ENCODE data around the gene SLC35B2.

SLC35B2 gene

GRCh38 chr6:44284121-44284520 is 26.8 kb upstream of the SLC35B2 start:
- peaks cover 30% of the 10 kb centered on the region for H3K27me3 ChIP-seq (ENCODE audit: control insufficient read depth, insufficient read depth, low read length)
- no peak overlapping the region for H3K9ac ChIP-seq (ENCODE audit: low read length)
- no peak overlapping the region for H3K27ac ChIP-seq (ENCODE audit: low read length)
- no peak overlapping the region for H3K4me3 ChIP-seq (ENCODE audit: low read length)
- H3K36me3 ChIP-seq (ENCODE audit: control insufficient read depth, low read depth, low read length), result no peaks in the 10 kb centered on the region
- H3K9me3 ChIP-seq (ENCODE audit: control insufficient read depth, low read depth, low read length), result no peaks in the 10 kb centered on the region
- no peaks in the 10 kb centered on the region for H3K4me1 ChIP-seq (ENCODE audit: control insufficient read depth, low read depth, low read length)

DNA sequence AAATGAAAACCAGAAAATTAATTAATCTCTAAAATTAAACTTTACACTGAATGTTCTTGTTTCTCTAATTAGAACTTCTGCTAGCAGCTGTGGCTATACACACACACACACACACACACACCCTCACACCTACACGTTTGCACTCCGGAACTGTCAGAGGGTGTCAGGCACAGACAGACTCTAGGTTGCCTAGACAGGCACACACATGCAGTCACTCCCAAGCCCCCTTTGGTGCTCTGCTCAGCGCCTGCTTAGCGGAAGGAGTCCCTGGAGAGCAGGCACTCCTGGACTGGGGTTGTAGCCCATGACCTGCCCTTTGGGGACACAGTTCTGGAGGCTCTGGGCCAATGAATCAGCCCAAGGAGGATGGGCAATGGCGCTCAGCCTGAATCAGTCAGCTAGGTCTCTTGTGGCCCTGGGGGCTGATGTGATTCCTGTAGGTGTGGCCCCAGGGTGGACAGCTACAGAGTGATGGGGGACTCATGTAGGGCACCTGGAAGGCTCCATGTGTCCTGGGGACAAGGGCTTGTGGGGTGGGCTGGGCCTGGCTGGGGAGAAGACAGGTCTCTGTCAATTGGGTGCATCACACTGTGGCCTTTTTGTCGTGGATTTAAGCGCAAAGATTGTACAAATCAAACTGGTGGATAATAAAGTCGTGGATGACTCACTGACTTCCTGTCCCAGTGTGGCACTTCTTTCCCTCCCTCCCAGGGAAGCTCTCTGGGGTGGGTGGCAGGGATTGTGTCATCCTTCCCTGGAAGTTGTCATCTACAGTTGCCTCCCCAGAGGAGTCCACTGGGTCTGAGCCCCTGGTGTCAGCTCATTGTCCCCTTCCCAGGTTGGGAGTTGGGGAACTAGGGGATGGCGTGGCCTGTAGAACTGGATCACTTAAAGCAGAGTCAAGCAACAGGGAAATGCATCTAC is 21.7 kb upstream of the SLC35B2 start:
- no peaks in the 10 kb centered on the region for H3K36me3 ChIP-seq (ENCODE audit: control insufficient read depth, low read depth, low read length)
- peaks cover 34% of the 10 kb centered on the region for H3K27me3 ChIP-seq (ENCODE audit: control insufficient read depth, insufficient read depth, low read length)

GRCh38 chr6:44278315-44278714 is 21.0 kb upstream of the SLC35B2 start:
- no peaks in the 10 kb centered on the region for H3K36me3 ChIP-seq (ENCODE audit: control insufficient read depth, low read depth, low read length)
- H3K4me1 ChIP-seq (ENCODE audit: control insufficient read depth, low read depth, low read length), result no peaks in the 10 kb centered on the region
- no peaks in the 10 kb centered on the region for H3K9me3 ChIP-seq (ENCODE audit: control insufficient read depth, low read depth, low read length)
- H3K4me3 ChIP-seq (ENCODE audit: low read length), result no peak overlapping the region
- peaks cover 27% of the 10 kb centered on the region for H3K27me3 ChIP-seq (ENCODE audit: control insufficient read depth, insufficient read depth, low read length)
- no peak overlapping the region for H3K9ac ChIP-seq (ENCODE audit: low read length)
- no peak overlapping the region for H3K27ac ChIP-seq (ENCODE audit: low read length)

More for the DNA sequence above, 21.7 kb upstream of the SLC35B2 start:
- Histone ChIP-seq H3K9me3 (ENCODE audit: control insufficient read depth, low read depth, low read length) (no peaks in the 10 kb centered on the region), H3K27ac (ENCODE audit: low read length) (no peak overlapping the region), H3K9ac (ENCODE audit: low read length) (no peak overlapping the region), H3K4me3 (ENCODE audit: low read length) (no peak overlapping the region), H3K4me1 (ENCODE audit: control insufficient read depth, low read depth, low read length) (no peaks in the 10 kb centered on the region)

GRCh38 chr6:44277763-44278162 is 20.4 kb upstream of the SLC35B2 start:
- Histone ChIP-seq H3K27me3 (ENCODE audit: control insufficient read depth, insufficient read depth, low read length) (peaks cover 26% of the 10 kb centered on the region), H3K9ac (ENCODE audit: low read length) (no peak overlapping the region), H3K36me3 (ENCODE audit: control insufficient read depth, low read depth, low read length) (no peaks in the 10 kb centered on the region), H3K4me3 (ENCODE audit: low read length) (no peak overlapping the region), H3K27ac (ENCODE audit: low read length) (no peak overlapping the region), H3K9me3 (ENCODE audit: control insufficient read depth, low read depth, low read length) (no peaks in the 10 kb centered on the region), H3K4me1 (ENCODE audit: control insufficient read depth, low read depth, low read length) (no peaks in the 10 kb centered on the region)

DNA sequence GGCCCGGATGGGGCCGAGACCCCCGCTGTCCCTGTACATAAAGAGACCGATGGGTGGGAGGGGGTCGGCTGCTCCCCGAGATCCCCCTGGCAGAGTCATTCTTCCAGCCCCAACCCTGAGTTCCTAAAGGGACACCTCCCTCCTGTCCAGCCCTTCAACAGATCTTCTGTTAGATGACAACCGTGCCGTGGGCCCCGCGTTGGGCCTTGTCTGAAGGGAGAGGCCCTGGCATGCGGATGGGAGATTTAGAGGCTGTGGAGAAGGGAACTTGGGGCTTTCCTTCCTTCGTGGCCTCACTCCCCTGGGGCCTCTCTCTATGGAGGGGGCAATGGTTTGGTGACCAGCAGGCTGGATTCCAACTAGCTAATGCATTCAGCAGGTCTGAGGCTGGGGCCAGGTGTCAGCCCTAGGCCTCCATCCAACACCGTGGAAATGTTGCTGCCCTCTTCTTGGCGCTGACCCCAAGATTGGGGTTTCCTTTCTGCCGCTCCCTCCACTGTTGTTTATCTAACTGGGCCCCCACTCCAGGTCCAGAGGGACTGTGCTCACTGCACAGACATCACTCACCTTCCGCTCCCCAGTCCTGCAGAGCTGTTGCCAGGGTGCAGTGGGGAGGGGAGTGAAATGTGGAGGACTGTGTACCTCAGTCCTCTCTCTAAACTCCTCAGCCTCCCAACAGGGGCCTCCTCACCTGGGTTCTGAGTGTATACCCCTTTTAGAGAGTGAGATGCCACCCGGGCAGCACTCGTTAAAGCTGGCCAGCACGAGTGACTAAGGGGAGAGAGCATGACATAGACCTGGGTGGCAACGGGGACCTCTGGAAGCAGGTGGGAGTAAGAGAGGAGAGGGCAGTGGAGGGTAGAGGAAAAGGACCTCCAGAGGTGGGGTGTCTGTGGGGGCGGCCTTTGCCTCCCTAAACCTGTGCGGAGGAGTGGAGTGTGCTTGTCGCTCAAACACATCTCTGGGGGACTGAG is 19.6 kb upstream of the SLC35B2 start:
- Histone ChIP-seq H3K27ac (ENCODE audit: low read length) (no peak overlapping the region), H3K9ac (ENCODE audit: low read length) (no peak overlapping the region), H3K4me1 (ENCODE audit: control insufficient read depth, low read depth, low read length) (no peaks in the 10 kb centered on the region), H3K4me3 (ENCODE audit: low read length) (no peak overlapping the region), H3K27me3 (ENCODE audit: control insufficient read depth, insufficient read depth, low read length) (peaks cover 26% of the 10 kb centered on the region), H3K36me3 (ENCODE audit: control insufficient read depth, low read depth, low read length) (no peaks in the 10 kb centered on the region), H3K9me3 (ENCODE audit: control insufficient read depth, low read depth, low read length) (no peaks in the 10 kb centered on the region)

GRCh38 chr6:44275749-44276648 is 18.7 kb upstream of the SLC35B2 start:
- no peak overlapping the region for H3K9ac ChIP-seq (ENCODE audit: low read length)
- no peak overlapping the region for H3K4me3 ChIP-seq (ENCODE audit: low read length)
- no peaks in the 10 kb centered on the region for H3K36me3 ChIP-seq (ENCODE audit: control insufficient read depth, low read depth, low read length)

DNA sequence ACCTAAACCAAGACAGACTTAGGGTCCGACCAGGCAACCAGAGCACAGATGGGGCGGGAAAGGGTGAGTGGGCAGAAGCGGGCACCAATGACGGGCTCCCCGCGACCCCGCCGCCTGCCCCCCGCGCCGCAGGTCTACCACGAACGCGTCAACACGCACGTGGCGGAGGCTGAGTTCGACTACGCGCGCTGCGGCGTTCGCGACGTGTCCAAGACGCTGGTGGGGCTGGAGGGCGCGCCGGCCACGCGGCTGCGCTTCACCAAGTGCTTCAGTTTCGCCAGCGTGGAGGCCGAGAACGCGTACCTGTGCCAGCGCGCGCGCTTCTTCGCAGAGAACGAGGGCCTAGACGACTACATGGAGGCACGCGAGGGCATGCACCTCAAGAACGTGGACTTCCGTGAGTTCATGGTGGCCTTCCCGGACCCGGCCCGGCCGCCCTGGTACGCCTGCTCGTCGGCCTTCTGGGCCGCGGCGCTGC is 18.0 kb upstream of the SLC35B2 start:
- no peak overlapping the region for H3K9ac ChIP-seq (ENCODE audit: low read length)
- H3K4me3 ChIP-seq (ENCODE audit: low read length), result no peak overlapping the region
- no peak overlapping the region for H3K27ac ChIP-seq (ENCODE audit: low read length)
- H3K36me3 ChIP-seq (ENCODE audit: control insufficient read depth, low read depth, low read length), result no peaks in the 10 kb centered on the region
- H3K27me3 ChIP-seq (ENCODE audit: control insufficient read depth, insufficient read depth, low read length), result peaks cover 26% of the 10 kb centered on the region
- no peaks in the 10 kb centered on the region for H3K9me3 ChIP-seq (ENCODE audit: control insufficient read depth, low read depth, low read length)
- peaks cover 5% of the 10 kb centered on the region for H3K4me1 ChIP-seq (ENCODE audit: control insufficient read depth, low read depth, low read length)

More at GRCh38 chr6:44275749-44276648, 18.7 kb upstream of the SLC35B2 start:
- H3K27me3 ChIP-seq (ENCODE audit: control insufficient read depth, insufficient read depth, low read length), result peaks cover 26% of the 10 kb centered on the region
- H3K9me3 ChIP-seq (ENCODE audit: control insufficient read depth, low read depth, low read length), result no peaks in the 10 kb centered on the region
- peaks cover 5% of the 10 kb centered on the region for H3K4me1 ChIP-seq (ENCODE audit: control insufficient read depth, low read depth, low read length)
- H3K27ac ChIP-seq (ENCODE audit: low read length), result no peak overlapping the region

- Histone ChIP-seq H3K36me3 (ENCODE audit: control insufficient read depth, low read depth, low read length) (no peaks in the 10 kb centered on the region), H3K4me1 (ENCODE audit: control insufficient read depth, low read depth, low read length) (peaks cover 17% of the 10 kb centered on the region), H3K4me3 (ENCODE audit: low read length) (no peak overlapping the region), H3K27ac (ENCODE audit: low read length) (no peak overlapping the region), H3K9me3 (ENCODE audit: control insufficient read depth, low read depth, low read length) (no peaks in the 10 kb centered on the region), H3K27me3 (ENCODE audit: control insufficient read depth, insufficient read depth, low read length) (peaks cover 39% of the 10 kb centered on the region), H3K9ac (ENCODE audit: low read length) (no peak overlapping the region)
Observed at GRCh38 chr6:44273617-44274016, 16.3 kb upstream of the SLC35B2 start.

GRCh38 chr6:44272999-44273566 is 15.8 kb upstream of the SLC35B2 start:
- Histone ChIP-seq H3K9me3 (ENCODE audit: control insufficient read depth, low read depth, low read length) (no peaks in the 10 kb centered on the region), H3K36me3 (ENCODE audit: control insufficient read depth, low read depth, low read length) (no peaks in the 10 kb centered on the region), H3K27me3 (ENCODE audit: control insufficient read depth, insufficient read depth, low read length) (peaks cover 39% of the 10 kb centered on the region), H3K27ac (ENCODE audit: low read length) (no peak overlapping the region), H3K4me1 (ENCODE audit: control insufficient read depth, low read depth, low read length) (peaks cover 22% of the 10 kb centered on the region), H3K4me3 (ENCODE audit: low read length) (no peak overlapping the region), H3K9ac (ENCODE audit: low read length) (no peak overlapping the region)

DNA sequence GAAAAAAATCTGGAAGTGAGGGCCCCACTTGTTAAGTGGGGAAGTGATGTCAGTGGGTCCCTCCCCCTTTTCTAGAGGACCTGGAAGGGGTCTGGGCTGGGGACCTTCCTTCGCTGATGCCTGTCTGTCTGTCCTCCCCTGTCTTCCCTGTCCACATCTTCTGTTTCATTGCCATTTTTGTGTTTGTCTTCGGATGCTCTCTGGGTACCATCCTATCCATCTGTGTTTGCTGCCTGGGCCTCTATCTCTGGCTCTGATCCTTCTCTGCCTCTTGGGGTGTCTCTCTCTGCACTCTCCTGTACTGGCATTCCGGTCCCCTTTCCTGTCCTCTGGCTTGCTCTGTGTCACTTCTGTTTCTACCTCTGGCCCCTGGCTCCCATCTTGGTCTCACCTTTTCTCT is 15.2 kb upstream of the SLC35B2 start:
- Histone ChIP-seq H3K4me3 (ENCODE audit: low read length) (no peak overlapping the region), H3K9me3 (ENCODE audit: control insufficient read depth, low read depth, low read length) (no peaks in the 10 kb centered on the region), H3K9ac (ENCODE audit: low read length) (no peak overlapping the region), H3K27ac (ENCODE audit: low read length) (no peak overlapping the region), H3K36me3 (ENCODE audit: control insufficient read depth, low read depth, low read length) (no peaks in the 10 kb centered on the region), H3K4me1 (ENCODE audit: control insufficient read depth, low read depth, low read length) (peaks cover 22% of the 10 kb centered on the region), H3K27me3 (ENCODE audit: control insufficient read depth, insufficient read depth, low read length) (peaks cover 38% of the 10 kb centered on the region)

All from iPS-18a (cell line).